GM12878 (cell line): ENCODE measurements around the gene ZNF366. TPM values are rescaled to one million over a fixed set of nuclear protein-coding genes. Genes with fewer than 3 reads are reported as not detected.
A peak's percentile ranks its signal among the peaks of the same experiment; 100 is the strongest.

ENCODE experiments used
- CREM ChIP-seq: IDR thresholded peaks from 2 replicates; pipeline ENCODE4 v1.6.1; 2014; ENCODE audit warnings: antibody characterized with exemption, low read depth
- E4F1 ChIP-seq: fragments of 450-650 bp; IDR thresholded peaks from 2 replicates; pipeline ENCODE4 v1.6.1; 2018; ENCODE audit warnings: borderline replicate concordance, mild to moderate bottlenecking; ENCODE audit not compliant: partially characterized antibody
- EP300 ChIP-seq, 2 experiments: fragments of 150-350 bp in 1 of 2; IDR thresholded peaks; 2 replicates each; pipeline ENCODE4 v1.6.1; 2011 to 2012; ENCODE audit warnings: low read depth in 2 of 2, low read length in 2 of 2, borderline replicate concordance in 1 of 2, improper control_type of control experiment in 1 of 2, inconsistent platforms in 1 of 2; ENCODE audit not compliant: control insufficient read depth in 1 of 2
- EZH2 ChIP-seq: IDR thresholded peaks from 2 replicates; pipeline ENCODE4 v1.6.1; 2012; ENCODE audit warnings: low read depth, mild to moderate bottlenecking, control low read depth, inconsistent platforms, low read length, borderline replicate concordance; ENCODE audit not compliant: control insufficient read depth
- JUND ChIP-seq: IDR thresholded peaks from 2 replicates; pipeline ENCODE4 v1.6.1; 2012; ENCODE audit warnings: low read depth, mild to moderate bottlenecking, low read length, improper control_type of control experiment, moderate library complexity
- KLF5 ChIP-seq: fragments of 450-650 bp; IDR thresholded peaks from 2 replicates; pipeline ENCODE4 v1.6.1; 2014; ENCODE audit warnings: mild to moderate bottlenecking; ENCODE audit not compliant: partially characterized antibody
- MLLT1 ChIP-seq: fragments of 450-650 bp; IDR thresholded peaks from 2 replicates; pipeline ENCODE4 v1.6.1; 2016; ENCODE audit warnings: mild to moderate bottlenecking
- MTA2 ChIP-seq: fragments of 450-650 bp; IDR thresholded peaks from 2 replicates; pipeline ENCODE4 v1.6.1; 2016; ENCODE audit warnings: low read depth, mild to moderate bottlenecking, moderate library complexity
- NR2C1 ChIP-seq: fragments of 450-650 bp; IDR thresholded peaks from 2 replicates; pipeline ENCODE4 v1.6.1; 2017; ENCODE audit warnings: antibody characterized with exemption, mild to moderate bottlenecking, moderate library complexity
- POLR2AphosphoS5 ChIP-seq: IDR thresholded peaks from 2 replicates; pipeline ENCODE4 v1.6.1; 2011; ENCODE audit warnings: mild to moderate bottlenecking, low read length, inconsistent platforms
- POU2F2 ChIP-seq: IDR thresholded peaks from 3 replicates; pipeline ENCODE4 v1.6.1; 2011; ENCODE audit warnings: low read depth, mild to moderate bottlenecking, low read length, borderline replicate concordance
- RCOR1 ChIP-seq: conservative IDR thresholded peaks from 2 replicates; pipeline ENCODE4 v1.6.1; 2012; ENCODE audit warnings: low read depth, low read length, improper control_type of control experiment
- RELA ChIP-seq: fragments of 450-650 bp; IDR thresholded peaks from 2 replicates; pipeline ENCODE4 v1.8.0; 2014; ENCODE audit warnings: borderline replicate concordance; ENCODE audit not compliant: partially characterized antibody
- REST ChIP-seq: IDR thresholded peaks from 2 replicates; pipeline ENCODE4 v1.6.1; 2012; ENCODE audit warnings: mild to moderate bottlenecking, low read depth, low read length
- SMC3 ChIP-seq: IDR thresholded peaks from 2 replicates; pipeline ENCODE4 v1.6.1; 2011; ENCODE audit warnings: low read length, improper control_type of control experiment, borderline replicate concordance
- SPI1 ChIP-seq: IDR thresholded peaks from 2 replicates; pipeline ENCODE4 v1.6.1; 2011; ENCODE audit warnings: low read depth, mild to moderate bottlenecking, low read length, moderate library complexity, borderline replicate concordance; ENCODE audit not compliant: insufficient read depth
- ZBTB40 ChIP-seq: fragments of 450-650 bp; IDR thresholded peaks from 2 replicates; pipeline ENCODE4 v1.6.1; 2016; ENCODE audit warnings: mild to moderate bottlenecking, moderate library complexity, borderline replicate concordance
- ZNF384 ChIP-seq: IDR thresholded peaks from 2 replicates; pipeline ENCODE4 v1.6.1; 2012; ENCODE audit warnings: low read depth, mild to moderate bottlenecking, low read length, improper control_type of control experiment, borderline replicate concordance
- polyA plus RNA-seq, 11 experiments: library from polyadenylated mRNA; depleted of rRNA in 4 of 11; unstranded in 6 of 11; stranded (reverse) in 5 of 11; fragments of >200 nt; fragmentation: Nextera tagmentation in 4 of 11; fragmentation: Illumina TruSeq in 1 of 11; extraction: Ambion mirVana in 4 of 11; extraction: Trizol in 1 of 11; gene quantifications; 1 replicate in 1 of 11; 2 replicates in 10 of 11; pipeline versions ENCODE4 v1.2.1 to v1.2.3, GENCODE V29; 2011 to 2016; ENCODE audit warnings: inconsistent platforms in 2 of 11, missing spikeins in 2 of 11, low read depth in 1 of 11
- total RNA-seq, 4 experiments: library from RNA; depleted of rRNA in 3 of 4; stranded (reverse); fragments of >200 nt in 3 of 4; fragmentation: Illumina TruSeq in 1 of 4; extraction: Trizol in 1 of 4; gene quantifications; 2 replicates each; pipeline versions ENCODE4 v1.2.1 to v1.2.3, GENCODE V29; 2013 to 2021

The ZNF366 gene
- total and polyA plus RNA-seq, 10 of the 15 experiments (the other 5 are each of a cell fraction or from before 2014, with no cell fraction given) = 0.01 to 0.18 (median 0.04) TPM; not detected in 6

- TF ChIP-seq EZH2 = no peak
- peak; percentile 22; the same call in 1 of the 3 replicates for TF ChIP-seq POU2F2
- TF ChIP-seq POLR2AphosphoS5 = no peak
- TF ChIP-seq ZBTB40 = no peak
- TF ChIP-seq RCOR1 = no peak
- no peak for TF ChIP-seq KLF5
- no peak for TF ChIP-seq E4F1
- TF ChIP-seq SPI1 = peak; percentile 92
- no peak for TF ChIP-seq RELA
- peak in 1 of 2 experiments; percentile 47; a peak in 1 of 4 replicates for TF ChIP-seq EP300 (IDR thresholded peaks at IDR 0.05; ENCODE audit: borderline replicate concordance in 1 of 2, control insufficient read depth in 1 of 2, low read depth in 2 of 2, low read length in 2 of 2)
- TF ChIP-seq ZNF384 = peak; percentile 43; the same call in 1 of the 2 replicates
- 0 out of 2 replicates have a peak, but pooled peaks have one; percentile 8 for TF ChIP-seq SMC3
- no peak for TF ChIP-seq CREM
- TF ChIP-seq MLLT1 = no peak
- TF ChIP-seq NR2C1 = no peak
- no peak for TF ChIP-seq REST
- TF ChIP-seq JUND = no peak
- TF ChIP-seq MTA2 = no peak
Measured at GRCh38 chr5:72476721-72477120, 30.5 kb downstream of the ZNF366 start (continued).
